GM10248 (cell line): ENCODE data around the gene SECISBP2.
"Not testable (repeated sequence)": the region's sequence is repeated elsewhere in the genome, so short reads cannot be mapped to it uniquely, and the experiment has no call there.

ENCODE experiments used
- CTCF ChIA-PET: fragments of 300-600 bp; sonication (Branson Sonifier 250); formaldehyde crosslinking; extraction: SDS; loops from one replicate; lab custom pipeline; 2021; ENCODE audit warnings: antibody characterized with exemption; lab: Yijun Ruan, JAX
- POLR2A ChIA-PET: fragments of 350-650 bp; sonication (Branson Sonifier 250); formaldehyde crosslinking; extraction: SDS; loops from one replicate; lab custom pipeline; 2020; ENCODE audit warnings: antibody characterized with exemption; lab: Yijun Ruan, JAX
- DNase-seq: peaks from one replicate; pipeline ENCODE4 v3.0.0; 2012; ENCODE audit errors: extremely low spot score
- TF ChIP-seq, protein P1 (sequence below): IDR thresholded peaks from 2 replicates; pipeline ENCODE4 v1.5.1; 2012; ENCODE audit warnings: mild to moderate bottlenecking, low read depth; ENCODE audit errors: extremely low read depth, missing control alignments, control extremely low read depth

Gene SECISBP2

DNA sequence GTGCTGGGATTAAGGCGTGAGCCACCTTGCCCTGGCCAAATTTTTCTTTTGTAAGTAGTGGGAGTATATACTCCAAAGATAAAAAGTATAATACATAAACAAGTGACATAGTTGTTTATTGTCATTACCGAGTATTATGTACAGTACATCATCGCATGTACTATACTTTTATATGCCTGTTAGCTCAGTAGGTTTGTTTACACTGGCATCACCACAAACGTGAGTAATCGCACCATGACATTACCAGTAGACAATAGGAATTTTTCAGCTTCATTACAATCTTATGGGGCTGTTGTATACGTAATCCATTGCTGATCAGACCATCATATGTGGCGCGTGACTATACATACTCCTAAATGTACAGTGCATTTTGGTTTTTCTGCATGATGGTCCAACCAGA lies 9.8 kb downstream of the SECISBP2 start:
- TF ChIP-seq, protein P1, sequence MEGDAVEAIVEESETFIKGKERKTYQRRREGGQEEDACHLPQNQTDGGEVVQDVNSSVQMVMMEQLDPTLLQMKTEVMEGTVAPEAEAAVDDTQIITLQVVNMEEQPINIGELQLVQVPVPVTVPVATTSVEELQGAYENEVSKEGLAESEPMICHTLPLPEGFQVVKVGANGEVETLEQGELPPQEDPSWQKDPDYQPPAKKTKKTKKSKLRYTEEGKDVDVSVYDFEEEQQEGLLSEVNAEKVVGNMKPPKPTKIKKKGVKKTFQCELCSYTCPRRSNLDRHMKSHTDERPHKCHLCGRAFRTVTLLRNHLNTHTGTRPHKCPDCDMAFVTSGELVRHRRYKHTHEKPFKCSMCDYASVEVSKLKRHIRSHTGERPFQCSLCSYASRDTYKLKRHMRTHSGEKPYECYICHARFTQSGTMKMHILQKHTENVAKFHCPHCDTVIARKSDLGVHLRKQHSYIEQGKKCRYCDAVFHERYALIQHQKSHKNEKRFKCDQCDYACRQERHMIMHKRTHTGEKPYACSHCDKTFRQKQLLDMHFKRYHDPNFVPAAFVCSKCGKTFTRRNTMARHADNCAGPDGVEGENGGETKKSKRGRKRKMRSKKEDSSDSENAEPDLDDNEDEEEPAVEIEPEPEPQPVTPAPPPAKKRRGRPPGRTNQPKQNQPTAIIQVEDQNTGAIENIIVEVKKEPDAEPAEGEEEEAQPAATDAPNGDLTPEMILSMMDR, result no peak
- no peak for DNase-seq
- ChIA-PET CTCF (interaction anchor here (1.3 to 1.4 kb wide), 2 partner anchors 10 to 16 kb away, joined by 4 read pairs; no protein-coding TSS in a partner anchor), POLR2A (no interaction called here)

DNA sequence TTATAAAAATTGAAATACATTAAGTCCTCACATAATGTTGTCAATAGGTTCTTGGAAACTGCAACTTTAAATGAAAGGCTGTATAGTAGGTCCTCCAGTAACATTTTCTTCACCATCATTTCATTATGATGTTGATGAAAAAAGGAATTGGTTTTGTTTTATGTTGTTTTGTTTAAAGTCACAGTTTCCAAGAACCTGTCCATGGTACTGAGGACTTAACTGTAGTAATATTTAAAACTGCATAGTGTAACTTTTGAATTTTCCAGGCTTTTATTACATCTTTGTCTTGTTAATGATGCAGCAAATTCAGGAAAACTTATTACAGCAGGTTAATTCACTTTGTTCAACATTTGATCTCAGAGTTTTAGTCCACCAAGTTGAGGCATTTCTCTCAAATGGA lies 11.6 kb downstream of the SECISBP2 start:
- POLR2A ChIA-PET, result no interaction called here
- no peak for DNase-seq
- TF ChIP-seq, protein P1, result no peak
- CTCF ChIA-PET, result no interaction called here

DNA sequence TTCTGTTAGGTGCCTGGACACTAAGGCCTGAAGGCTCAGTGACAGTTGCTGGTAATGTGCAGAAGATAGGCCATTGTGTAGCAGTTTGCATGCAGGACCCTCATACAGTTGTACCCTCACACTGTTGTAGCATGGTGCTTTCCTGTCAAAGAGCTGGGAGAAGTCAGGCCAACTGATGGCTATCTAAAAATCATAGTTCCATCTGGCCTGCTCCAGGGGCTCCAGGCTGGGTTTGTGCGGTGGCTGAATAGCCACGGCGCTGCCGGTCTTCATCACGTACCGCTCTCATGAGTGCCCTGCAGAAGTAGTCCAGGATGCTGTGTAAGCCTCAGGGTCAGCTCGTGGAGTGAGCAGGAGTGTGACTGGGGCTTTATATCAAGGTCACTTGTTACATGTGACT lies 12.2 kb downstream of the SECISBP2 start:
- CTCF ChIA-PET, result interaction anchor here (1.7 kb wide), 1 partner anchor 18 kb away, joined by 4 read pairs; no protein-coding TSS in a partner anchor
- POLR2A ChIA-PET, result no interaction called here
- TF ChIP-seq, protein P1, result no peak

DNA sequence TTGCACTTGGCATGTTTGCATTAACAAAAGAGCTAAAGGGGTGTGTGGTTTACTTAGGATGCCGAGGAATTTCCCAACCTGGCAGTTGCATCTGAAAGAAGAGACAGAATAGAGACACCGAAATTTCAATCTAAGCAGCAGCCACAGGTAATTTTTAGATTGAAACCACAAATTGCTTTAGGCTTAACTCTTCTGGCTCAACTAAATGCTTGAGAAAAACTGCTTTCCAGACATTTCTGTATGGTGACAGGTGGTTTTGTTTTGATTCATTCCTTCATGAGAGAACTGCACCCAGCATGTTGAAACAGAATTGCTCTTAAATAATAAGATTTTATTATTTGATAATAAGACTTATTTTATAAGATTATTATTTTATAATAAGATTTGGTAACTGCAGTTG lies 21.5 kb downstream of the SECISBP2 start:
- no peak for DNase-seq
- ChIA-PET POLR2A (interaction anchor here (0.7 kb wide), 1 partner anchor 24 kb away, joined by 4 read pairs; no protein-coding TSS in a partner anchor), CTCF (interaction anchor here (0.8 to 1.3 kb wide), 6 partner anchors 12 to 209 kb away, joined by 3 to 4 read pairs (median 4); partner anchors contain the start of gene SECISBP2)
- TF ChIP-seq, protein P1, result no peak

More for the DNA sequence above, 12.2 kb downstream of the SECISBP2 start:
- DNase-seq, result no peak

DNA sequence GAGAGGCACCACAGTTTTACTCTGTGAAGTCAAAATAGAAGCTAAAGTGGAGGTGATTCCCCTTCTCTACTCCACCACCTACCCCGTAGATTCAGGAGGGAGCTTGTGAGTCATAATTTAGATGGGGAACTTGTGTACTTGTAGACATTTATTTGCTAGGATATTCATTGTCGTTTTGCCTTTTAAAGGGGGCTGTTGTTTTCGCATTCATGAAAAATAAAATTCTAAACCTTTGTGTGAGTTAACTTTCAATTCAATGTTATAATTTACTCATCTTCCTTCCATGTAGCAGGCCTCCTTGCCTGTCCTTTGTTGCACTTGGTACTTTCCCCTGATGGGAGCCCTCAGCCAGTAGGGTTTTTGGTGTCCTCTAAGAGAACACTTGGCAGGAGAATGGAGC lies 22.0 kb downstream of the SECISBP2 start:
- DNase-seq, result peak; percentile 64
- POLR2A ChIA-PET, result interaction anchor here (0.5 kb wide), 1 partner anchor 33 kb away, joined by 5 read pairs; no protein-coding TSS in a partner anchor
- CTCF ChIA-PET, result interaction anchor here (0.8 to 1.3 kb wide), 6 partner anchors 11 to 209 kb away, joined by 3 to 4 read pairs (median 4); partner anchors contain the start of gene SECISBP2
- TF ChIP-seq, protein P1, result no peak

DNA sequence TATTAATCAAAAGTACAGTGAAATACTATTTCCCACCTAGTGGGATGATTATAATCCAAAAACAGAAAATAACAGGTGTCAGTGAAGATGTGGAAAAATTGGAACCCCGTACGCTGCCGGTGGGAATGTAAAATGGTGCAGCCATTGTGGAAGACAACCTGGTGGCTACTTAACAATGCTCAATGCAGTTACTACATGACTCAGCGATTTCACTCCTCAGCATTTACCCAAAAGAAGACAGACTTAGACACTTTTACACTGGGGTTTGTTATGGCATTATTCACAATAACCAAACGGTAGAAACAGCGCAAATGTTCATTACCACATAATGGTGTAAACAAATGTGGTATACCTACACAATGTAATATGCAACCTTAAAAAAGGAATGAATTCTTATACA lies 23.9 kb downstream of the SECISBP2 start:
- TF ChIP-seq, protein P1, result no peak
- DNase-seq, result no peak
- ChIA-PET POLR2A (no interaction called here), CTCF (interaction anchor here (1.3 to 2.2 kb wide), 4 partner anchors 9 to 207 kb away, joined by 3 to 8 read pairs (median 5); no protein-coding TSS in a partner anchor)

DNA sequence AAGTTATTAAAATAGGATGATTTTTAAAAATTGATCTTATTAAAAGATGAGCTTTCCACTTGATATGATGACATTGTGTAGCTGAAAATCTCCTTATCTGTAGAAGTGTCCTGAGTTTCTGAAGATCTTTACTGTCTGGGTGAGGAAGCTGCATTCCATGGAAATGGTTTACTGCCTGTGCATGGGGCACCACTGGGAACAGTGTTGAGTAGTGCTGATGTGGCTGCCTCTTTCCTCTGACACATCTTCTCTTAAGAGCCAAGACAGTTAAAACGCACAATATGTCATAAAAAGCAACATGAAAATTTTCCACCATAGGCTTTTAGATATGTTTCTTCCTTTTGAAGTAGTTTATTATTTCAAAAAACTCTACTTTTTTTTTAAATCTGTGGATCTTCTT lies 24.6 kb downstream of the SECISBP2 start:
- TF ChIP-seq, protein P1, result no peak
- DNase-seq, result no peak
- ChIA-PET CTCF (interaction anchor here (1.4 to 2.2 kb wide), 4 partner anchors 9 to 206 kb away, joined by 4 to 8 read pairs (median 5); no protein-coding TSS in a partner anchor), POLR2A (no interaction called here)

DNA sequence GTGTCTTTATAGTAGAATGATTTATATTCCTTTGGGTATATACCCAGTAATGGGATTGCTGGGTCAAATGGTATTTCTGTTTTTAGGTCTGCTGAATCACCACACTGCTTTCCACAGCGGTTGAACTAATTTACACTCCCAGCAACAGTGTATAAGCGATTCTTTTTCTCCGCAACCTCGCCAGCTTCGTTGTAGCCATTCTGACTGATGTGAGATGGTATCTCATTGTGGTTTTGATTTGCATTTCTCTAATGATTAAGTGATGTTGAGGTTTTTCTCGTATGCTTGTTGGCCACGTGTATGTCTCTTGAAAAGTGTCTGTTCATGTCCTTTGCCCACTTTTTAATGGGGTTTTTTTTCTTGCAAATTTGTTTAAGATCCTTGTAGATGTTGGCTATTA lies 25.5 kb downstream of the SECISBP2 start:
- CTCF ChIA-PET, result interaction anchor here (1.4 to 1.6 kb wide), 3 partner anchors 8 to 16 kb away, joined by 4 to 5 read pairs (median 5); no protein-coding TSS in a partner anchor
- POLR2A ChIA-PET, DNase-seq: not testable (repeated sequence)
